GM21529 (cell line): Measurements from ENCODE around the gene EPB41L2.

ENCODE experiments used
- ATAC-seq: cut with Tn5 transposase; IDR thresholded peaks from one replicate; pipeline ENCODE4 v1.9.1; 2021; ENCODE audit not compliant: unreplicated experiment

EPB41L2 gene

DNA sequence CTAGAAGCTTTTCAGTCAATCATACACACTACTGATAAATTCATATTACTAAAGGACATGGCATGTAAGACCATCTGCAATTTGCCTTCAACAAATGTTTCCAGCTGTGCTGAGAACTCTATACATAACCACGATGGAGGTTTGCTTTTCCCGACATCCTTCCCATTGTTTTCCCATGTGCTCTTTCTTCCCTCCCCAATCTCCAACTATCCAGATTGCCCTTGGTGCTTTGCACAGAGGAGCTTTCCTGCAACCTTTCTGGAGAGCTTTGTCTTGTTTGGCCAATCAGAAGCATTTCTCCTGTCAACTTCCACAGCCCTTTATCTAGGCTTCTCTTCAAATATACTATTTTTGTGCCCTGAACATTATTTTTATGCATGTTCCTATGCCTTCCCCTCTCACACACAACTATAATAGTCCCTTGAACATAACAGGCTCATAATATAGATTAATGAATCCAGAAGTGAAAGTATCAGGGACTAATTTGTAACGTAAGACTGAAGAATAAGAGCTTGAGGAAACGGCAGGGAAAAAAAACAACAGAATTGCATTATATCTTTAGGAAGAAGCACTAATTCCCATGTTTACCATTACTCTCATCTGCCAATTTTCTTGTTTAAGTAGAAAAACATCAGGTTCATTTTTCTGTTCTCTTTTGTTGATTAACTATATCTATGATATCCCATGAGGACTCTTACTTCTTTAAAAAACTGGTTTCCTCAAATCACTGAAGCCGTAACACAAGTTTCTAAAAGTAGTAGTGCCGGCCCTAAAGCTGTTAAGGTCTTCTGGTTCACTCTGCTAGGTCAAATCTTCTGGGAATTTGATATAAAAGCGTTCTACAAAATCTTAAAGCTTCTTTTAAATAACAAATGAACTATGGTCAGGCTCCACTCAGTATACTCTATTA is 215.8 kb downstream of the EPB41L2 start:
- ATAC-seq: no peak

DNA sequence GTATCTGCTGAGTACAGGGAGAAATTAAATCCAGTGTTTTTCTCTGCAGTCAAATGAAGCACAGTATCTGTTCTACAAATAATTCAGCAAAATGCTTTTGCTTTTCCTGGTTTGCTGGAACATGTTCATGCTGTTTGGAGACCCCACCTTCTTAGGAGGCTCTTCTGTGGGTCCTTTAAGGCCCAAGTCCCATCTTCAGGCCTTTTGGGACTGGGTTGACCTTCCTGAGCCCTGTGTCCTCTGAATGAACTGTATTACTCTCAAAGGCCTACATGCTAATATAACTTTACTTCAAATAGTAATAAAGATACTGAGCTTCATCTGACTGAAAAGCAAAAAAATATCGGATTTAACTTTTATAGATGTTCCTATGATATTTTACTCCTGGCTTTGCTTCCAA is 216.5 kb downstream of the EPB41L2 start:
- no peak for ATAC-seq

DNA sequence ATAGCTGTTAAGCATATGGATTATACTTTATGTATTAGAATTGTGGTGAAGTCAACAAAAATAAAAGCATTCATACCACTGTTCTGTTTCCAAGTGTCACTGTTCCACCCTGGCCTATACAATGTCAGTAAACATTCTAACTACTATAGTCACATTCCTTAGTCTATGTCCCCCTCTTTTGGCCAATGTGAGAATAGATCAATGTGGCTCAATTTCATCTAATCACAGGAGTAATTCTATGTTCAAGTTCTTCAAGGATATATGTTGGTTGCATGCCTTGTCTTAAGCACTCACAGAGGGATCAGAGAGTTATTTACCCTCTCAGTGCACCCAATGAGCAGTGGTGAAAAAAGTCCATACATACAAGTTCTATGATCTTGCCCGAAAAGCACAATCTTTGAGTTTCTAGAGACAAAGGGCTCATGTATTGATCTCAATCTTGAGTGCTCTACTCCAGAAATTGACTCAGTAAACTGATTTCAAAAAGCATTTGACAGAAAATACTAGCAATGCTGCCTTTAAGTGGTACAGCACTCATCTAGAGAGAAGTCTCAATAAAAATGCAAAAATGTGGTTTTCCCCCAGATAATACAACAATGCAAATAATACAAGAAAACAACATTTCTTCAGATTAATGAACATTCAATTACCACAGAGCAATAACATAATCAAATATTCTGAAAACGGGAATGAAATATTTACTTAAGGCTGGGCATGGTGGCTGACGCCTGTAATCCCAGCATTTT is 219.3 kb downstream of the EPB41L2 start:
- peak; percentile 80 for ATAC-seq

DNA sequence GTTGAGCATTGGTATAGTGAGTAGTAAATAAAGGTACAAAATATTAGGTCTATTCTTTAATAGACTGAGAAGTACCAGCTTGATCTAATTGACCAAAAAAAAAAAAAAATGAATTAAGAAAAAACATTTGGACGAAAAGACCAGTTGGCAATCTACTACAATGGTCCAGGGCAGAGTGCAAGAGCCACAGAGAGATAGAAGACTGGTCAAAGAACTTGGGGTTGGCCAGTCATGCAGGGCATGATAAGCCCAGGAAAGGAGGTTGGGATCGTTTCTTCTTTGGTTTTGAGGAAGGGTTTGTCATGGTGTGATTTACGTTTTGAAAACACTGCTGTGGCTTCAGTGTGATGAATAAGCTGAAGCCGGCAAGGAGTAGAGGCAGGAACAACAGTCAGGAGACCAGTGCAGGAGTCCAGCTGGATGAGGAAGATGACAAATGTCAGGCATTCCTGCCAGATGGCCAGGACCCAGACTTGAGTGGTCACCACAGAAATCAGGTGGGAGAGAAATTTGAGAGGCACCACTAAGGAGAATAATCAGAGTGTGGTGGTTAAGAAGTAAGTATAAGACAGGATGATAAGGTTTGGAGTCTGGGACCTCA is 221.8 kb downstream of the EPB41L2 start:
- no peak for ATAC-seq

DNA sequence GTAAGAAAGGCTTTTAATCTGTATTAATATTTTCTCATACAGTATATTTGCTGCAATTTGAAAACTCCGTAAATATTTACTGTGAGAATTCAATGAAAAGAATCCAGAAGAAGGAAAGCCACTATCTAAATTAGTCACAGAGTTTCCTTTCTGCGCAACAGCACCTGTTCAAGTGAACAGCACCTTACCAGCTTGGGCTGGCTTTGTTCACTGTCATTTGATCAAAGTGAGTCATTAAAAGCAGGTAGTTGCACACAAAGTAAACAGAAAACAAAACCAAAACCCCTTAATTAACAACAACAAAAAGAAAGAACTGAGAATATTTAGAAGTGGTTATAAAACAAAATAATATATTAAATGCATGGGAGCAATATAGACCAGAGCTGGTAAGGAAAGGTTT is 223.0 kb downstream of the EPB41L2 start:
- no peak for ATAC-seq

DNA sequence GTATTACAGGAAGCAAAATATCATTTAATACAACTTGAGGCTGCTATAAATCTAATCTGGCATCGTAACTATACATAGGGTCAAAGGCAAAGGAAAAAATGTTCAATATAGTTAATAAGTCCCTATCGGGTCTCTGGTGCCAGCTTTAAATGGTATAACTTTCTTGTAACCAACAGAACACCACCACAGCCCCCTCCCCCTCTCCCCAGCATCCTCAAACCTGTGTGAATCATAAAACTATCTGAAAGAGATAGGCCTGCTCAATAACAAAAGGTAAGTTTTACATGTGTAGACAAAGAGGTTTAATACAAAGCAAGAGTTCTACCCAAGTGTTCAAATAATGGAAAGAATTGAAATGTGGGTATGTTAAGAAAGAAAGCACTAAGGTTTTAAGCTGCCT is 223.7 kb downstream of the EPB41L2 start:
- no peak for ATAC-seq

DNA sequence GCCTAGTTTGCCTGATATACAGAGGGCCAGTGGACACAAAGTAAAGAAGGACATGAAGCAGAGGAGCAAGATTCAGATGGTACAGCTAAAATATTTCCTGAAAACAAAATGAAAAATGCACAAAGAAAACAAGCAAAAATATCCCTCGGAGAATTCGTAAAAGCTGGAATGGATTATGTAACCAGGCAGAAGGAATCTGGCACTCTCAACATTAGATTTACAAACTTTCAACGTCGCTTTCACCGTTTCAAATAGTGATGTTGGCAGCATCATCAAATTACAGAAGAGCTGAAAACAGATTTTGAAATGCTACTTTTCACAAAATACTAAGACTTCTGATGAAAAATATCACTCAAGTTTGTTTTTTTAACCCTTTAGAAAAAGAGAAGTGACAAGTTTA is 224.1 kb downstream of the EPB41L2 start:
- ATAC-seq: no peak

DNA sequence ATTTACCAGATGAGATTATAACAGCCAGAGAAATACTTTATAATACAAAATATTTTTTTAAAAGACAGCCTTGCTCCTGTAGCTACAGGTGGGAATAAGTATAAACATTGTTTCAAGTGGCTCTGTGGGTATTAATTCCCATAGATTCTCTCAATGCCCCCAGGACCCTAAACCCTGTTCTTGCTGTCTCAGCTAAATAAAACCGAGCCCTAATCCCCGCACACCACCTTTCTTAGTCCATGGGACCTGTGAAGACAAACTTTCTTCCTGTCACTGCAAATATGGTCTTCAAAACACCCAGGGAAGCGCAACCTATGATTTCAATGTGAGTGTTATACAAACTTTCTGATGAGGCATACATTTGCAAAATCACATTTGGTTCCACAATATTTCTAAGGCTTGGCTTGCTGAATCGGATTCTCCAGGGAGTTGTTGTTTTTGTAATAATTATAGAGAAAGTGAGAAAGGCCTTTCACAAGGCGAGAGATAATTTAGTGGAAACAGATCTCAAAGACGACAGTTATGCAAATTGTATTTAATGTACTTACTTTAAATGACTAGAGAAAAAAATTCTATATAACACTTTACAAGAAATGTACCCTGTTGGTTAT is 224.7 kb downstream of the EPB41L2 start:
- ATAC-seq: no peak

DNA sequence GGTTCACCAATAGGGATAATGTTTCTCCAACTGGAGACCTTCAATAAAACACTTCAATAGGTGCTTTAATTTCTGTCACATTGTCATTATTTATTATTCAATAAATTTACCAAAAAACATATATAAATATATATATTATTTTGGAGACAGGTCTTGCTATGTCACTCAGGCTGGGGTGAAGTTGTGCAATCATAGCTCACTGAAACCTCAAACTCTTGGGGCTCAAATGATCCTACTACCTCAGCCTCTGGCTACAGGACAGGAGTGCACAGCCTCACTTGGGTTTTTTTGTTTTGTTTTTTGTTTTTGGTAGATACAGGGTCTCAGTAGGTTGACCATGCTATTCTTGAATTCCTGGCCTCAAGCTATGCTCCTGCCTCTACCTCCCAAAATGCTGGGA is 226.0 kb downstream of the EPB41L2 start:
- ATAC-seq: no peak

DNA sequence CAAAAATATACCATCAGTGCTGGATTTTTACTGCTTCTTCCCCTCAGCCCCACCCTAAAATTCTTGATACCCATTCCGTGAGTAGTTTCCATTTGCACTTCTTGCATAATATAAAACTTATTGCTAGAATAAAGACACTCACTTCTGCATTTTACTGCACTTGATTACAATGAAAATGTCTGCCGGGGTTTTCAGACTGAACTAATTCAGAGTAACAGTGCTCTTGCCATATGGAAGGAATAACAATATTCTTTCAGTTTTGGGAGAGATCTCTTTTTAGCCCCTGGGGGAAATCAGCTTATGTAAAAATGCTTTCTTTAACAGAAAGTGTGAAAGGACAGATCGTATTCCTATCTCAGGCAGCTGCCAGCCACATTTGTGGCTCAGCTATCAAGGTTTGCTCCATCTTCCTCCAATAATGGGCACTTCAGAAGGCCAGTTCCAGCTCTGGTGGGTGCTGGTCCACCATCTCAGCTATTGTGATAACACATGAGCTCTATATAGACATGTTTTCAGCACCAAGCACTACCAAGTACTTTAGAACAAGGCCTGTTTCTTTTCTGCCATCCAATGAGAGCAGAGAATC is 226.9 kb downstream of the EPB41L2 start:
- ATAC-seq: no peak

DNA sequence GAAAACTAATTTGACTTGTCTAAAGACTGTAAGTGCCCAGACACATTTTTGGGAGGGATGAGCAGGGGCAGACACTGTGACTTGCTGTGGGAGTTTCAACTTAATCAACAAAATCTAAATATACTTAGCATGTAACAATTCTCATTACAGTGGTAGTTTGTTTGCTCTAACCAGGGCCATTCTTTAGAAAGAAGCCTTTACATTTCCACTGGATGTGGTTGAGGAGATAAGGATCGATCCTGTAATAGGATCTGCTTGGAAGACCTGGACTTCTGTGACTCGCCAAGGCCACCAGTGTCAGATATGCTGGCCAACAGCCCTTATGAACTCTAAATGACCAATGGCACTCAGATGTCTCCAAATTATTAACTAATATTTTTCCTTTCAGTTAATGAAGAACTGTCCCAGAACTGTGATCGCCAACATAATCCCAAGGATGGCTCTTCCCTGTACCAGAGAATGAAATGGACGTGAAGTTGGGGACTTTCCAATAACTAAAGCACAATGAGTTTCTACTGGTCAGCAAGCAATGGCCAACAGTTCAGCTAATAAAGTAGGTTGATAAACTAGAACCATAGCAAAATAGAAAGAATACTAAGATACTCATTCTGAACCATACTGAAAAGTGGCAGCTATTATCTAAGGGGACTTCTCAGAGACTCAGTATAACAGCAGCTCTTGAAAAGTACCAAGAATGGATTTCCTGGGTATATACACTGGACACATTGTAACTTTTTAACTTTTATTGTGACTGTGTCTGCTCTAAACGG is 228.4 kb downstream of the EPB41L2 start:
- no peak for ATAC-seq

DNA sequence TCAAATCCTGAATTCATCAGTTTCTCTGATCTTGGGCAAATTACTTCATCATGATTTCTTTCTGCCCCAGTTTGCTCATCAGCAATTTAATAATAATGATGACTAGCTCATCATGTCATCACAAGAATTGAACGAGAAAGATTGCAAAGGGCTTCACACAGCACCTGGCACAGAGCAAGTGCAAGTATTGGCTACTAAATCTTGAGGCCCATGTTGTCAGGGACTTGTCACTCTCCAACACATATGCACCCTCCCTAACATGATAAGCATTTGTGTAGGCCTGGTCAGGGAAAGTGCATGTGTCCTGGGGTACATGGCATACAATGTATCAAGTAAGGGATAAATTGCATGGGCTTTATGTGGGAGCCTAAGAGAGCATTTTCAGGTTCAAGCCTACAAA is 229.5 kb downstream of the EPB41L2 start:
- ATAC-seq: no peak

DNA sequence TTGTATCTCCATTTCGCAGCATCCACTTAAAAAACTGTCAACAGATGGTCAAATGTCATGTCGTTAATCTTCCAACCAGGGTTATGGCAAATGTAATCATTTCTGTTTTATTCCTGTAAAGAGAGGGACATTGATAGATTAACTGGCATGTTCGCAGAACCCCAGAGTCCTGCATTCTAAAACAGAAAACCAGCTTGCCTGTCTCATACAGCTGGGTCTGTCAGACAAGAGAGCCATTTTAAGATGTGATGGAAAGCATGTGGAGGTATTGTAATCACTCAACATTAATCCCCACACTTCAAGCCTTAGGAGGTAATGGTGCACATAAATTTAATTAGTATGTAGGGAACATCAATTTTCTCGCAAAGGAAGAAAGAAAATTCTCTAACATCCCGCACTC is 231.4 kb downstream of the EPB41L2 start:
- no peak for ATAC-seq

DNA sequence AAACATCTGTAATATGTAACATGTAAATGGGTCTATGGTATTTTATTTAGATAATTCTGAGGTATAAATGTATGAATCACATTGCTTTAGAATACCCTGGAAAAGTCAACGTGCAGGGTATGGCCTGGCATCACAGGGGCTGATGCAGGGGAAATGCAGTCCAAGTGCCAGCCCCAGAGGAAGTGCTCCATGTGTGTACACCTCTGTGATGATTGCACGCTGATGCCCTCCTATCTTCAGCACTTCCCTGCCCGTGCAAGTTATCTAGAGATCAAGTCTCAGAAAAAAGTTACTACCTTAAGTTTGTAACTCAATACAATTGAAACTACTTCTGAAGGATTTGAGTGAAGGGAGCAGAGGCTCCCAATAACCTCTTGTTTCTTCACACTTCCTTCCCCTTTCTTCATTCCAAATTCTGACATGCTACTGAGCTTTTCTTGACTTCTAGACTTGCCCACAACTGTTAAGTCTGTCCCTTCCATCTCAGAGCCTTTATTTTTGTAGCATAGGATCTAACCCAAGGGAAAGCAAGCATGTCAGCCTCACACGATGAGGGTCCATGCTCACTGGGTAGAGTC is 233.6 kb downstream of the EPB41L2 start:
- ATAC-seq: no peak

DNA sequence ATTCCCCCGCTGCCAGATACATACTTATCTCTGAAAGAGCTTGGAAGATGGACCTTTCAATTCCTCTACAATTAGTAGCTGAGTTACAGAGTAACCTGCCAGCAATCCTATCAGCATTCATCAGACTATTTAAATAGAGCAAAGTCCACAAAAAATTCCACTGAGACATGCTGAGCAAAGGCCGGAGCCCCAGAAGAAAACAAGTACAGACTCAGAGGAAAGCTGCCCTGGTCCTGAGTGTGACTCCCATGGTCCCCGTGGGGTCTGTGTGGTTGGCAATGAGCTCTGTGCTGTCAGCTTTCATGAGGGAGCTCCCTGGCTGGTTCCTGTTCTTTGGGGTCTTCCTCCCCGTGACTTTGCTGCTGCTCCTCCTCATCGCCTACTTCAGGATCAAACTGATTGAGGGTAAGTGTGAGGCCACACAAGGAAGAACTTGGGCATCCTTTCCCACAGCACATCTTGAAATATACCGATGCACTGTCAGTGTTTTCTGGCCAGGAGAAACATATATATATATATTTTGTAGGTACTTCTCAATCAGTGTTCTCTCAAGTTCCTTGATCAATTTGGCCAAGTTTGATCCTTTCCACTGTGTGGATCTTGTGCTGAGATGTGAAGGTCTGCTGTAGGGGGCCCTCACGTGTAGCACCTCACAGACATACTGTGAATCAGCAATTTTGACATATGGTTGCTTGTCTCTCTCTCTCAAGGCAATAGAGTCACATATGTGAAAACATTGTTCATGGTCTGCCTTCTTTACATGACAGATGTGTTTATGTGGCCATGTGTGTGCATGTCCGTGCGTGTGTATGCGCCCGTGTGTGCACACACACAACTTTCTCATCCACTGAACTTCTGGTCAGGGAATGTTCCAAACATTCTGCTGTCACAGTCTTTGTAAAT is 235.5 kb downstream of the EPB41L2 start, which contains the start of gene SMLR1:
Gene SMLR1, plus strand, starts transcription at position 160 of the 903 bp plus-strand sequence. Its CDS starts 8 bp downstream, at position 168.
- no peak for ATAC-seq

DNA sequence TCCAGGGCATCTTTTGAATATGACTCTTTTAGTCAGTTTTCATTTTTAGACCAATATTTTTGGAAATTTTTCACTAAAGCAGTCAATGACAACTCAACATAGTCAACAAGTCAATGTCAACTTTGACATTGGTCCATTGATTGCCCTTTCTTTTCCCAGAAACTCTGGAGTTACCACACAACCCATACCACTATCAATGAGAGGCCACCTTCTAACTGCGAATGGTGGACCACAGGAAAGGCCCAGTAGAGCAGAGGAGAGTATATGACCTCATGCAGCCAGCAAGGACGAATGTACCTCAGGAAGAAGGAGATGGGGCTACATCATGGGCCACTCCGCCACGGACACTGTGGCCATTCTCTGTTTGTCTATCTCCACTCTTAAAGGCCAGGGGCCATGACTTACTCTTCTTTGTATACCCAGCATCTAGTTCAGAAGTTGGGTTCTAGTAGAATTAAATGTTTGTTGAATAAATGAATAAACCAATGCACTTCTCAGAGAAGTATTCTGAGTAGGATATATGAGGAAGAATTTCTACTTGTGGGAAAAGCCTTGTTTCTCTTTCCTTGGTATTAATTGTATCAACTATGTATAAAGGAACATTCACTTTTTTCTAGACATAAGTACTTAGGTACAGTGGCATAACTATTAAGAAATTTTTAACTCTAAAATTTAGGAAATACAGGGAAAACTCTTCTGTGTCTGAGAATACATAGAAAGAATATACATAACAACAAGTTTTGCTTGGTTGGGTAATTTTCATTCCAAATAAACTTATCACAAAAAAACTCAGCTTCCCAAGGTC is 236.4 kb downstream of the EPB41L2 start:
- no peak for ATAC-seq

DNA sequence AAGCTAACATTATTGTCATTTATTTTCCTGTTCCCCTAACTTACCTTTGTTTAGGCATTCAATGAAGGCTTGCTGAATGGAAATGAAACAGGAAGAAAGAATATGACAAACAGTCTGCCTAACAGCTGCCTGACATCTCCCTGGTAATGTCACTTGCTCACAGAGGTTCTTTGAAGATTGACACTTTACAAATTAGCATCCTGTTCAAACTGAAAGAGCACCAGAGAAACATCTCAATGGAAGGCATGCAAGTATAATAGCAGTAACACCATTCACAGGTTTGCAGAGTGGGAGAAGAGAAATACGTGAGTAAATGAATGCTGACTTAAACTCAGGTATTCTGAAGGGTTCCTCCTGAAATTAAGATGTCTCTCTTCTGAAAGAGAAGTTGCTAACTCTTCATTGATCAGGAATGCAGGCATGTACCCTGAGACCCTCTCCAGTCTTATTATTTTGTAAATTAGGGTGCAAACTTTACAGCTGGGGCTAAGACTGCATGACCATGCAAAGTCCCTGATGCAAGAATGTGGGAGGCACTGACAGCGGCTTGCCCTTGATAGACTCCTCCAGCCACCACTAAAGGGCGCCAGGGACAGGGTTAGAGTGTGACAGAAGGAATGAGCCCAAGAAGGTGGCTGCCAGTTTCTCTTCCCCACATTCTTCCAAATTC is 237.1 kb downstream of the EPB41L2 start:
- ATAC-seq: no peak
